Neural crest cell (in vitro differentiated cells): Measurements from ENCODE around the gene TJP2. TPM values are rescaled to one million over a fixed set of nuclear protein-coding genes. Genes with fewer than 3 reads are reported as not detected.
"Not testable (repeated sequence)": the region's sequence is repeated elsewhere in the genome, so short reads cannot be mapped to it uniquely, and the experiment has no call there.

ENCODE experiments used
- DNase-seq: peaks from one replicate; pipeline ENCODE4 v3.0.0; 2021; ENCODE audit warnings: low read depth, mixed read lengths, low spot score
- H3K27ac Mint-ChIP-seq: one replicate; pipeline ENCODE4 v1.8.0; 2021; ENCODE audit warnings: mild to moderate bottlenecking, mixed read lengths; ENCODE audit not compliant: unreplicated experiment
- H3K27me3 Mint-ChIP-seq: 2 replicates; pipeline ENCODE4 v1.8.0; 2021; ENCODE audit warnings: low read depth, mild to moderate bottlenecking, mixed read lengths
- H3K36me3 Mint-ChIP-seq: 2 replicates; pipeline ENCODE4 v1.8.0; 2021; ENCODE audit warnings: low read depth, mild to moderate bottlenecking, mixed read lengths
- H3K4me1 Mint-ChIP-seq: 2 replicates; pipeline ENCODE4 v1.8.0; 2021; ENCODE audit warnings: mixed read lengths
- H3K4me3 Mint-ChIP-seq: one replicate; pipeline ENCODE4 v1.8.0; 2021; ENCODE audit warnings: mild to moderate bottlenecking, mixed read lengths
- H3K9me3 Mint-ChIP-seq: 2 replicates; pipeline ENCODE4 v1.8.0; 2021; ENCODE audit warnings: mixed read lengths
- total RNA-seq: library from RNA; stranded (reverse); gene quantifications from 2 replicates; pipeline ENCODE4 v1.2.1, GENCODE V29; 2021
- TF ChIP-seq, protein P1 (sequence below): fragments of 200-600 bp; sonication (generic); conservative IDR thresholded peaks from 2 replicates; pipeline ENCODE4 v1.5.0; 2021; ENCODE audit warnings: antibody characterized with exemption, mild to moderate bottlenecking

TJP2 gene
- total RNA-seq, 1 donor from 2014 or later, result 27.8 TPM

DNA sequence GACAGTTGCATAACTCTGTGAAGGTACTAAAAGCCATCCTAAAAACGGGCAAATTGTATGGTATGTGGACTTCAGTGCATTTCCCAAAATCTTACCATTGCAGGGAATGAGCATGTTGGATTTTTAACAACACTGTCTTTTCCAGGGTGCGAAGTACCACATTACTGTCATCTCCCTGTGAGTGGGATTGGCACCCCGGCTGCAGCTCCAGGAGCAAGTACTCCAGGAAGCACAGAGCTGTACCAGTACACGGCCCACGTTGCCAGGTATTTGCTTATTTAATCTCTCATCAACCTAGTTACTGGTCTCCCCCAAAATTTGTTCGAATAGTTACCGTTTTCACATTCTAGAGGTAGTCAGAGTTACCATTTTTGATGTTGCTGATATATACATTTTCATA, 22.6 kb upstream of the TJP2 start:
- Mint-ChIP-seq H3K4me1 (no peaks in the 10 kb centered on the region), H3K27ac (no peak overlapping the region), H3K27me3 (no peaks in the 10 kb centered on the region), H3K4me3 (no peak overlapping the region), H3K9me3 (no peaks in the 10 kb centered on the region), H3K36me3 (peaks cover 6% of the 10 kb centered on the region)
- no peak for DNase-seq
- TF ChIP-seq, protein P1, sequence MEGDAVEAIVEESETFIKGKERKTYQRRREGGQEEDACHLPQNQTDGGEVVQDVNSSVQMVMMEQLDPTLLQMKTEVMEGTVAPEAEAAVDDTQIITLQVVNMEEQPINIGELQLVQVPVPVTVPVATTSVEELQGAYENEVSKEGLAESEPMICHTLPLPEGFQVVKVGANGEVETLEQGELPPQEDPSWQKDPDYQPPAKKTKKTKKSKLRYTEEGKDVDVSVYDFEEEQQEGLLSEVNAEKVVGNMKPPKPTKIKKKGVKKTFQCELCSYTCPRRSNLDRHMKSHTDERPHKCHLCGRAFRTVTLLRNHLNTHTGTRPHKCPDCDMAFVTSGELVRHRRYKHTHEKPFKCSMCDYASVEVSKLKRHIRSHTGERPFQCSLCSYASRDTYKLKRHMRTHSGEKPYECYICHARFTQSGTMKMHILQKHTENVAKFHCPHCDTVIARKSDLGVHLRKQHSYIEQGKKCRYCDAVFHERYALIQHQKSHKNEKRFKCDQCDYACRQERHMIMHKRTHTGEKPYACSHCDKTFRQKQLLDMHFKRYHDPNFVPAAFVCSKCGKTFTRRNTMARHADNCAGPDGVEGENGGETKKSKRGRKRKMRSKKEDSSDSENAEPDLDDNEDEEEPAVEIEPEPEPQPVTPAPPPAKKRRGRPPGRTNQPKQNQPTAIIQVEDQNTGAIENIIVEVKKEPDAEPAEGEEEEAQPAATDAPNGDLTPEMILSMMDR, result no peak

DNA sequence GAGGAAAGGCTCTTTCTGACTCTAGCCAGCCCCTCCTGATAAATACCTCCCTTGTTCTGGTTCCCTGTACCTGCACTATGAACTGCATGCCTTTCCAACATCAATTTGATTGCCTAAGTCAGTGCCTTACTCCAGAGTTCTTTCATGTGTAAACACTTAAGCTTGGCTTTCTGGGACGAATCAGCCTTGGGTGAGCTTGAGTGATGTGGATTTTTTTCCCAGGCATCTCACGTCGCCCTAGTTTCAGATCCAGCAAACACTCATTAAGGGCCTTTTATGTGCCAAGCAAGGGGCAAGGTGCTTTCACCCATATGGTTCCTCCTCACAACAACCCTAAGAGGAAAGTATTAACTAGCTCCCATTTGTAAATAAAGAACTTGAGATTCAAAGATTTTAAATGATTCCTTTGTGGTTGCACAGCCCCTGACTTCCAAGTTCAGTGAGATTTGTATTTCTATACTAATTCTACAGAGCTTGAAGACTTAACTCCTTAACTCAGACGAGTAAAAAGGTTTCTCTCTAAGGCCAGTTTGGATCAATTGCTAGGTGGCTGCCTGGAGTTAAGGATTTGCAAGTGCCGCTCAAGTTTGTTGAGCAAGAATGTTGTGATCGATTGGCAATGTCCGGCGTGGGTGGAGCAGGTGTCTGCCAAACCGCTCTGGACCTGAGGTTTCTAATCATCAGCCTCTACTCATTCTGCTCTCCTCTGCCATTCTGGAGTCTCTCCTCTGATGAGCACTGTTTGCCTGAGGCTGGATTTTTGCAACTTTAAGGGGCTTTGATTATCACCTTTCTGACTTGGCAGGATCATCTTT, 20.2 kb upstream of the TJP2 start:
- no peaks in the 10 kb centered on the region for H3K9me3 Mint-ChIP-seq
- H3K27ac Mint-ChIP-seq, result no peak overlapping the region
- no peaks in the 10 kb centered on the region for H3K4me1 Mint-ChIP-seq
- TF ChIP-seq, protein P1, result no peak
- H3K4me3 Mint-ChIP-seq, result no peak overlapping the region
- DNase-seq, result no peak
- H3K36me3 Mint-ChIP-seq, result peaks cover 8% of the 10 kb centered on the region
- no peaks in the 10 kb centered on the region for H3K27me3 Mint-ChIP-seq

DNA sequence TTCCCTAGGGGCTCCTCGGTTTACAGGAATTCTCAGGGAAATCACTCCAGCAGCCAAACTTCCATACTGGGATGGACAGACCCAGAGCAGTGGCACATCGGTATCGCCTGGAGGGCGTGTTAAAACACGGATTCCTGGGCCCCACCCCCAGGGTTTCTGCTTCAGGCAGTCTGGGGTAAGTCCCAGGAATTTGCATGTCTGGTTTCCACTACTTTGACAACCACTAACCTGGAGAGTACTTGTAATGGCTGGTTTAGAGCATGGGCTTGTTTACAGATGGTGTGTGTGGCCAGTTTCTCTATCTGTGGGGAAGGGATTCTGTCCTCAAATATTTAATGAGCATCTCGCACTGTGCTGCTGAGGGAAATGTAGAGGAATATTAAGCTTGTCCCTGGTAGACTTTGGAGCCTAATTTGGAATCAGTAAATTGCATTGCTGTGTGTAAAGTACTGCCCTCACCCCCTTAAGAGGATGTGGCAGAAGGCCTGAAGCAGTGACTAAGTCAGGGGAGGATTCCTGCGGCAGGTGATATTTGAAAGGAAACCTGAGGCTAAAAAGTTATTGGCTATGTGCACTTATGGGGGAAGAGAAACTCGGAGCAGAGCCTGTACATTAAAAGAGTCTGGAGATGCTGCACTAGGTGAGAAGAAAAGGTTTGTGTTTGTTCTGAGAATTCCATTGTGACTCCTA, 18.6 kb upstream of the TJP2 start:
- H3K4me1 Mint-ChIP-seq, result no peaks in the 10 kb centered on the region
- no peaks in the 10 kb centered on the region for H3K27me3 Mint-ChIP-seq
- no peak for DNase-seq
- H3K27ac Mint-ChIP-seq, result no peak overlapping the region
- no peak overlapping the region for H3K4me3 Mint-ChIP-seq
- TF ChIP-seq, protein P1, result no peak
- peaks cover 2% of the 10 kb centered on the region for H3K9me3 Mint-ChIP-seq
- peaks cover 10% of the 10 kb centered on the region for H3K36me3 Mint-ChIP-seq

DNA sequence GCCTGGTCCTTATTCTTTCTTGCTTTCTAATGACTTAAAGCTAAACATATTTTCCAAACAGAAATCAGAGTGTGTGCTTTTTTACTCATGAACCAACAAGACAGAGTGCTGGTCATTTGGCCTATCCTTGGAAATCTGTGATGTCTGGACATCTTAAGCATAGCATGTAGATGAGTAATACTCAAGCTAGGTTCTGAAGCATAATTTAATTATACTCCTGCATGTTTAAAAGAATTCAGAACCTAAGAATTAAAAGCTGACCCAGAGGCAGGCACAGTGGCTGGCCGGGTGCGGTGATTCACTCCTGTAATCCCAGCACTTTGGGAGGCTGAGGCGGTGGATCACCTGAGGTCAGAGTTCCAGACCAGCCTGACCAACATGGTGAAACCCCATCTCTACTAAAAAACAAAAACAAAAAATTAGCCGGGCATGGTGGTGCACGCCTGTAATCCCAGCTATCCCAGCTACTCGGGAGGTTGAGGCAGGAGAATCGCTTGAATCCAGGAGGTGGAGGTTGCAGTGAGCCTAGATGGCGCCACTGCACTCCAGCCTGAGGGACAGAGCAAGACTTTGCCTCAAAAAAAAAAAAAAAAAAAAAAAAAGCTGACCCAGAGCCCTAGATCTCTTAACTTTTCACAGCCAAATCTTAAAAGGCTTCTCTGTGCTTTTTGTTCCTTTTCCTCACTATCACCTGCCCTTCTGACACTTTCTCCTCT, 16.2 kb upstream of the TJP2 start:
- TF ChIP-seq, protein P1, result no peak
- DNase-seq, result no peak
- Mint-ChIP-seq H3K4me1 (no peaks in the 10 kb centered on the region), H3K36me3 (peaks cover 9% of the 10 kb centered on the region), H3K4me3 (no peak overlapping the region), H3K27ac (no peak overlapping the region), H3K27me3 (no peaks in the 10 kb centered on the region), H3K9me3 (peaks cover 3% of the 10 kb centered on the region)

DNA sequence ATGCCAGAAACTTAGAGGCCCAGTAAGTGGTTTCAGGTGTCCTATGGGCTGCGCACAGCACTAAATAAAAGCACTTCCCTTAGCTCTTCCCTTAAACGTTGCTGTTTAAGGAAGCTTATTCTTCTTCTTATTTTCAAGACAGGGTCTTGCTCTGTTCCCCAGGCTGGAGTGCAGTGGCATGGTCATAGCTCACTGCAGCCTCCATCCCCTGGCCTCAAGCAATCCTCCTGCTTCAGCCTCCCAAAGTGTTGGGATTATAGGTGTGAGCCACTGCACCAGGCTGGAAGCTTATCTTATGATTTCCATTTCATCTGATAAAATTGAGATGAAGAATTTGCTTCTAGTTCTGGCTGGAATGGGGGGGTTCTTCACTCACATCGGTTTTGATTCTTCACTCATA, 15.6 kb upstream of the TJP2 start:
- Mint-ChIP-seq H3K9me3 (peaks cover 3% of the 10 kb centered on the region), H3K27ac (no peak overlapping the region), H3K4me1 (no peaks in the 10 kb centered on the region), H3K36me3 (peaks cover 9% of the 10 kb centered on the region), H3K27me3 (no peaks in the 10 kb centered on the region), H3K4me3 (no peak overlapping the region)
- TF ChIP-seq, protein P1, result no peak
- no peak for DNase-seq

DNA sequence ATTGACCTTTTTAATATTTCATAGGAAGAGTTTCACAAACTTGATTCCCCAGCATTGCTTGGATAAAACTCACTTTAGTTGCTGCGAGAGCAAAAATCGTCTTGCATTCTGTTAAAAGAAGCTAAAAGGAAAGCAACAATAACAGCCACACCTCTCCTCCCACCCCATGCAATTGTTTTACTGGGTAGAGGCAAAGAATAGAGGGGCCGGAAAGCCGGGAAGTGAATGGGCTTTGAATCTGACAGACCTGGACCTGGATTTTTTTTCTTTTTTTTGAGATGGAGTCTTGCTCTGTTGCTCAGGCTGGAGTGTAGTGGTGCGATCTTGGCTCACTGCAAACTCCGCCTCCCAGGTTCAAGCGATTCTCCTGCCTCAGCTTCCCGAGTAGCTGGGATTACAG, 9.5 kb upstream of the TJP2 start:
- not testable (repeated sequence) for H3K4me1 Mint-ChIP-seq, H3K4me3 Mint-ChIP-seq, H3K9me3 Mint-ChIP-seq, H3K36me3 Mint-ChIP-seq, H3K27me3 Mint-ChIP-seq, DNase-seq, H3K27ac Mint-ChIP-seq
